IMR-90 (cell line): ENCODE data around the gene PAPLN. TPM values are rescaled to one million over a fixed set of nuclear protein-coding genes. Genes with fewer than 3 reads are reported as not detected.

ENCODE experiments used
- ATAC-seq: fragments of 200-7000 bp; cut with Tn5 transposase; 2 replicates; pipeline ENCODE4 v1.9.1; 2020; ENCODE audit warnings: low read depth, mild to moderate bottlenecking, moderate library complexity
- BruUV-seq: library from RNA; stranded (reverse); fragments of 400-500 nt; replicated peaks from 2 replicates; lab custom pipeline; 2021; lab: Mats Ljungman, UMichigan
- CTCF ChIA-PET: fragments of 300-600 bp; formaldehyde crosslinking; extraction: SDS; loops from one replicate; lab custom pipeline; 2021; ENCODE audit warnings: antibody characterized with exemption; lab: Yijun Ruan, JAX
- POLR2A ChIA-PET: fragments of 300-600 bp; sonication (Branson Sonifier 250); formaldehyde crosslinking; loops from one replicate; lab custom pipeline; 2022; ENCODE audit warnings: antibody characterized with exemption; ENCODE audit not compliant: unreplicated experiment; lab: Charles Lee
- DNase-seq: peaks from one replicate; pipeline ENCODE4 v3.0.0; 2013
- H2AFZ ChIP-seq: replicated peaks from 2 replicates; pipeline ENCODE3; 2013; ENCODE audit warnings: low read length, mild to moderate bottlenecking; ENCODE audit not compliant: poor library complexity
- H2AK5ac ChIP-seq: 2 replicates; pipeline ENCODE4 v1.6.1; 2013; ENCODE audit warnings: low read depth, low read length, inconsistent platforms
- H2AK9ac ChIP-seq: replicated peaks from 2 replicates; pipeline ENCODE3; 2013; ENCODE audit warnings: mild to moderate bottlenecking, low read depth, low read length, moderate library complexity; ENCODE audit not compliant: poor library complexity
- H2BK120ac ChIP-seq: 2 replicates; pipeline ENCODE4 v1.6.1; 2013; ENCODE audit warnings: low read depth, low read length, inconsistent platforms
- H2BK15ac ChIP-seq: 3 replicates; pipeline ENCODE4 v1.6.1; 2013; ENCODE audit warnings: low read depth, low read length, inconsistent platforms
- H2BK20ac ChIP-seq: 2 replicates; pipeline ENCODE4 v1.6.1; 2013; ENCODE audit warnings: low read depth, mild to moderate bottlenecking, inconsistent platforms, low read length, moderate library complexity
- H2BK5ac ChIP-seq: 2 replicates; pipeline ENCODE4 v1.6.1; 2013; ENCODE audit warnings: mild to moderate bottlenecking, low read depth, low read length, inconsistent platforms; ENCODE audit not compliant: poor library complexity, severe bottlenecking
- H3K14ac ChIP-seq: replicated peaks from 2 replicates; pipeline ENCODE4 v1.6.1; 2013; ENCODE audit warnings: low read depth, low read length, inconsistent platforms
- H3K18ac ChIP-seq: 2 replicates; pipeline ENCODE4 v1.6.1; 2013; ENCODE audit warnings: low read depth, low read length, control low read depth
- H3K23ac ChIP-seq: 2 replicates; pipeline ENCODE4 v1.6.1; 2013; ENCODE audit warnings: low read depth, low read length, inconsistent platforms
- H3K27ac ChIP-seq: 2 replicates; pipeline ENCODE4 v1.5.1; 2013; ENCODE audit warnings: mild to moderate bottlenecking, control low read depth, low read length; ENCODE audit not compliant: insufficient read depth
- H3K27me3 ChIP-seq: 2 replicates; pipeline ENCODE4 v1.6.1; 2013; ENCODE audit warnings: low read length; ENCODE audit not compliant: control insufficient read depth, insufficient read depth
- H3K36me3 ChIP-seq: 2 replicates; pipeline ENCODE4 v1.6.1; 2013; ENCODE audit warnings: low read length, mixed read lengths; ENCODE audit not compliant: control insufficient read depth, insufficient read depth
- H3K4ac ChIP-seq: 2 replicates; pipeline ENCODE4 v1.6.1; 2013; ENCODE audit warnings: low read depth, low read length, inconsistent platforms
- H3K4me1 ChIP-seq: 2 replicates; pipeline ENCODE4 v1.6.1; 2013; ENCODE audit warnings: low read length, mixed read lengths; ENCODE audit not compliant: control insufficient read depth, insufficient read depth
- H3K4me2 ChIP-seq: 2 replicates; pipeline ENCODE4 v1.6.1; 2013; ENCODE audit warnings: low read depth, mild to moderate bottlenecking, control low read depth, low read length, moderate library complexity
- H3K4me3 ChIP-seq: 2 replicates; pipeline ENCODE4 v1.5.1; 2013; ENCODE audit warnings: low read depth, mild to moderate bottlenecking, control low read depth, low read length, moderate library complexity; ENCODE audit not compliant: insufficient read depth
- H3K56ac ChIP-seq: 2 replicates; pipeline ENCODE4 v1.6.1; 2013; ENCODE audit warnings: low read length, inconsistent platforms; ENCODE audit not compliant: insufficient read depth; ENCODE audit errors: extremely low read depth
- H3K79me1 ChIP-seq, 2 experiments: 2 replicates each; pipeline ENCODE4 v1.6.1; 2013; ENCODE audit warnings: low read length in 2 of 2, inconsistent platforms in 1 of 2, low read depth in 1 of 2
- H3K9ac ChIP-seq: 2 replicates; pipeline ENCODE4 v1.6.1; 2013; ENCODE audit warnings: low read depth, low read length, control low read depth
- H3K9me1 ChIP-seq: 2 replicates; pipeline ENCODE4 v1.6.1; 2013; ENCODE audit warnings: low read length, inconsistent platforms; ENCODE audit not compliant: insufficient read depth
- H3K9me3 ChIP-seq: 2 replicates; pipeline ENCODE4 v1.6.1; 2013; ENCODE audit warnings: low read length; ENCODE audit not compliant: control insufficient read depth, insufficient read depth
- H4K20me1 ChIP-seq: 2 replicates; pipeline ENCODE4 v1.6.1; 2013; ENCODE audit warnings: low read length, inconsistent platforms; ENCODE audit not compliant: insufficient read depth
- H4K5ac ChIP-seq: 2 replicates; pipeline ENCODE4 v1.6.1; 2013; ENCODE audit warnings: mild to moderate bottlenecking, low read depth, low read length, control low read depth
- H4K8ac ChIP-seq, 2 experiments: 2 replicates each; pipeline ENCODE4 v1.6.1; 2013; ENCODE audit warnings: low read depth in 2 of 2, low read length in 2 of 2, control low read depth in 1 of 2, inconsistent platforms in 1 of 2
- H4K91ac ChIP-seq: 2 replicates; pipeline ENCODE4 v1.6.1; 2013; ENCODE audit warnings: low read depth, low read length, inconsistent platforms; ENCODE audit not compliant: insufficient read depth
- CEBPB ChIP-seq: IDR thresholded peaks from 2 replicates; pipeline ENCODE4 v1.6.1; 2012; ENCODE audit warnings: low read depth, low read length, improper control_type of control experiment
- SMC3 ChIP-seq: fragments of 150-350 bp; IDR thresholded peaks from 2 replicates; pipeline ENCODE4 v1.6.1; 2016; ENCODE audit warnings: low read depth, mild to moderate bottlenecking, antibody characterized with exemption, low read length, moderate library complexity
- WGBS, 2 experiments: methylation state at CpG; one replicate each; pipeline versions ENCODE4 v1.1.5 to v1.1.7; 2013; ENCODE audit warnings: missing lambda C conversion rate in 2 of 2; ENCODE audit not compliant: insufficient read length in 1 of 2; ENCODE audit errors: extremely low coverage in 2 of 2; 5-methylcytosine and 5-hydroxymethylcytosine counted together
- dilution Hi-C: fragments of 300-500 bp; cut with HindIII; formaldehyde crosslinking; loops from one replicate; pipeline ENCODE4 v1.14.3; 2018; ENCODE audit warnings: low sequenced_read_pairs; ENCODE audit not compliant: unreplicated experiment
- in situ Hi-C: fragments of 300-500 bp; cut with MboI; formaldehyde crosslinking; loops from 3 replicates; pipeline ENCODE4 v1.14.3; 2019; ENCODE audit warnings: low sequenced_read_pairs, inconsistent platforms, mixed read lengths
- intact Hi-C: fragments of 100-400 bp; cut with micrococcal nuclease; formaldehyde crosslinking; loops from 2 replicates; pipeline ENCODE4 v1.10.0; 2022
- polyA plus RNA-seq, 3 experiments: library from polyadenylated mRNA; depleted of rRNA; stranded (reverse); fragments of >200 nt; gene quantifications; 2 replicates each; pipeline ENCODE4 v1.2.3, GENCODE V29; 2012; ENCODE audit warnings: low replicate concordance in 1 of 3
- total RNA-seq: library from RNA; depleted of rRNA; stranded (reverse); fragments of >200 nt; gene quantifications from 2 replicates; pipeline ENCODE4 v1.2.3, GENCODE V29; 2012
- TF ChIP-seq, protein P1 (sequence below): fragments of 150-350 bp; IDR thresholded peaks from 2 replicates; pipeline ENCODE4 v1.6.1; 2017; ENCODE audit warnings: mild to moderate bottlenecking, antibody characterized with exemption, low read length, low read depth

The PAPLN gene
- total and polyA plus RNA-seq, 2 of the 4 experiments (the other 2 are of a cell fraction), result 0.36 to 1.2 TPM

DNA sequence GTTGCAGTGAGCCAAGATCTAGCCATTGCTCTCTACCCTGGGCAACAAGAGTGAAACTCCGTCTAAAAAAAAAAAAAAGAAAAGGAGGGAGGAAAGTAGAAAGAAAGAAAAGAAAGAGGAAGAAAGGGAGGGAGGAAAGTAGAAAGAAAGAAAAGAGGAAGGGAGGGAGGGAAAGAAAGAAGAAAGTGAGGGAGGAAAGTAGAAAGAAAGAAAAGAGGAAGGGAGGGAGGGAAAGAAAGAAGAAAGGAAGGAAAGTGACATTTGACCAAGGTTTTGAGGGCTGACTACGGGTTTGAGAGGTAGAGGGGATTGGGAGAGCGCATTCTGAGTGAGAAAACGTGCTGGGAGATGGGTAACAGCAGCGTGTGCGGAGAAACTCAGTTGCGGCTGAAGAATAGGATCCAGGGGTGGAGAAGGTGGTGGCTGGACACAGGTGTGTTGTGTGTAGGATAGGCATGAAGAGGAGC lies 521 bp upstream of the PAPLN start:
- Histone ChIP-seq H3K14ac (no peak overlapping the region), H3K4me1 (peaks cover 25% of the 10 kb centered on the region), H4K20me1 (peaks cover 5% of the 10 kb centered on the region; the same call in 1 of the 2 replicates), H3K4me2 (no peak overlapping the region), H2AK9ac (no peak overlapping the region), H4K91ac (no peak overlapping the region), H2AK5ac (no peak overlapping the region), H3K79me1 (0 out of 4 replicates have a peak, but pooled peaks cover 0 to 4% of the 10 kb centered on the region in 2 experiments), H4K8ac (no peak overlapping the region), H3K56ac (no peak overlapping the region), H3K9ac (no peak overlapping the region), H3K9me1 (peaks cover 8% of the 10 kb centered on the region), H2BK15ac (no peak overlapping the region), H3K9me3 (no peaks in the 10 kb centered on the region), H2AFZ (no peak overlapping the region), H2BK120ac (no peak overlapping the region), H2BK5ac (no peak overlapping the region), H4K5ac (no peak overlapping the region), H3K4me3 (no peak overlapping the region), H3K27me3 (peaks cover 57% of the 10 kb centered on the region), H3K27ac (no peak overlapping the region), H2BK20ac (no peak overlapping the region), H3K23ac (peak overlapping the region; percentile 18; the same call in 1 of the 2 replicates), H3K18ac (no peak overlapping the region), H3K4ac (no peak overlapping the region), H3K36me3 (no peaks in the 10 kb centered on the region)
- in situ Hi-C loops, result no loop called here
- TF ChIP-seq CEBPB (no peak), SMC3 (no peak)
- TF ChIP-seq, protein P1, sequence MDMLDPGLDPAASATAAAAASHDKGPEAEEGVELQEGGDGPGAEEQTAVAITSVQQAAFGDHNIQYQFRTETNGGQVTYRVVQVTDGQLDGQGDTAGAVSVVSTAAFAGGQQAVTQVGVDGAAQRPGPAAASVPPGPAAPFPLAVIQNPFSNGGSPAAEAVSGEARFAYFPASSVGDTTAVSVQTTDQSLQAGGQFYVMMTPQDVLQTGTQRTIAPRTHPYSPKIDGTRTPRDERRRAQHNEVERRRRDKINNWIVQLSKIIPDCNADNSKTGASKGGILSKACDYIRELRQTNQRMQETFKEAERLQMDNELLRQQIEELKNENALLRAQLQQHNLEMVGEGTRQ, result no peak
- CTCF ChIA-PET, result no interaction called here
- POLR2A ChIA-PET, result no interaction called here
- no peak for ATAC-seq
- DNase-seq, result no peak
- WGBS, 2 experiments, result 52% methylated on average over 3 of the region's 7 CpGs; no CpG with 5 or more reads in 1 of the 2 experiments
- no TSS peak for BruUV-seq
- dilution Hi-C loops, result no loop called here
- intact Hi-C loops, result no loop called here
